DND-41 (cell line): ENCODE data around the gene RFFL.

Source experiments
- ATAC-seq: fragments of 200-7000 bp; cut with Tn5 transposase; 3 replicates; pipeline ENCODE4 v1.9.1; 2021; ENCODE audit warnings: low read depth; ENCODE audit not compliant: insufficient read depth
- DNase-seq: peaks from one replicate; pipeline ENCODE4 v3.0.0-alpha.2; 2020
- H2AFZ ChIP-seq: 2 replicates; pipeline ENCODE4 v1.6.0; 2012; ENCODE audit warnings: low read depth, low read length
- H3K27ac ChIP-seq: 2 replicates; pipeline ENCODE4 v1.5.1; 2012; ENCODE audit warnings: low read length, inconsistent platforms
- H3K27me3 ChIP-seq: fragments of 200-600 bp; sonication (generic); 2 replicates; pipeline ENCODE4 v1.6.0; 2012; ENCODE audit warnings: low read length, mild to moderate bottlenecking, inconsistent platforms; ENCODE audit not compliant: insufficient read depth, poor library complexity
- H3K36me3 ChIP-seq: 2 replicates; pipeline ENCODE4 v1.5.1; 2012; ENCODE audit warnings: low read length, inconsistent platforms; ENCODE audit not compliant: insufficient read depth
- H3K4me1 ChIP-seq: 2 replicates; pipeline ENCODE4 v1.5.1; 2012; ENCODE audit warnings: mild to moderate bottlenecking, low read length; ENCODE audit not compliant: insufficient read depth
- H3K4me2 ChIP-seq: 2 replicates; pipeline ENCODE4 v1.6.0; 2012; ENCODE audit warnings: mild to moderate bottlenecking, moderate library complexity, low read length, inconsistent platforms; ENCODE audit not compliant: insufficient read depth
- H3K4me3 ChIP-seq, 2 experiments: fragments of 200-600 bp in 1 of 2; shearing (Covaris generic) in 1 of 2; 2 replicates each; pipeline ENCODE4 v1.5.1; 2012 to 2016; ENCODE audit warnings: inconsistent platforms in 2 of 2, low read length in 2 of 2, mild to moderate bottlenecking in 2 of 2, low read depth in 1 of 2, moderate library complexity in 1 of 2
- H3K79me2 ChIP-seq: 2 replicates; pipeline ENCODE4 v1.6.0; 2012; ENCODE audit warnings: low read length, inconsistent platforms; ENCODE audit not compliant: insufficient read depth
- H3K9ac ChIP-seq: 2 replicates; pipeline ENCODE4 v1.6.0; 2012; ENCODE audit warnings: low read depth, mild to moderate bottlenecking, inconsistent platforms, low read length, moderate library complexity
- H3K9me3 ChIP-seq: 2 replicates; pipeline ENCODE4 v1.5.1; 2012; ENCODE audit warnings: low read length, moderate library complexity, mild to moderate bottlenecking, inconsistent platforms; ENCODE audit not compliant: insufficient read depth, severe bottlenecking
- H4K20me1 ChIP-seq: 2 replicates; pipeline ENCODE4 v1.6.0; 2012; ENCODE audit warnings: low read length; ENCODE audit not compliant: insufficient read depth
- EZH2 ChIP-seq: IDR thresholded peaks from 3 replicates; pipeline ENCODE4 v1.6.1; 2012; ENCODE audit warnings: borderline replicate concordance, low read depth, mild to moderate bottlenecking, moderate library complexity, low read length, inconsistent platforms; ENCODE audit not compliant: severe bottlenecking
- TF ChIP-seq, protein P1 (sequence below): IDR thresholded peaks from 2 replicates; pipeline ENCODE4 v1.5.1; 2012; ENCODE audit warnings: borderline replicate concordance, low read length, moderate library complexity, mild to moderate bottlenecking; ENCODE audit not compliant: poor library complexity, severe bottlenecking; ENCODE audit errors: extremely low read depth

Gene RFFL

DNA sequence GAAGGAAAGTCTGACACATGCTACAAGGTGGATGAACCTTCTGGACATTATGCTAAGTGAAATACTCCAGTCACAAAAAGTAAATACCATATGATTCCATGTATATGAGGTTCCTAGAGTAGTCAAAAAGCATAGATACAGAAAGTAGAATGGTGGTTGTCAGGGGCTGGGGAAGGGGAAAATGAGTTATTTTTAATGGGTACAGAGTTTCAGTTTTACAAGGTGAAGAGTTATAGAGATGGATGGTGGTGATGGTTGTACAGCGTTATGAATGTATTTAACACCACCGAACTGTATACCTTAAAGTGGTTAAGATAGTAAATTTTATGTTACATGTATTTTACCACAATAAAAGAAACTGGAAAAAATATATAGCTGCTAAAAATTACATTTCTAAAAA is 38.2 kb upstream of the RFFL start:
- TF ChIP-seq EZH2, result no peak
- TF ChIP-seq, protein P1, sequence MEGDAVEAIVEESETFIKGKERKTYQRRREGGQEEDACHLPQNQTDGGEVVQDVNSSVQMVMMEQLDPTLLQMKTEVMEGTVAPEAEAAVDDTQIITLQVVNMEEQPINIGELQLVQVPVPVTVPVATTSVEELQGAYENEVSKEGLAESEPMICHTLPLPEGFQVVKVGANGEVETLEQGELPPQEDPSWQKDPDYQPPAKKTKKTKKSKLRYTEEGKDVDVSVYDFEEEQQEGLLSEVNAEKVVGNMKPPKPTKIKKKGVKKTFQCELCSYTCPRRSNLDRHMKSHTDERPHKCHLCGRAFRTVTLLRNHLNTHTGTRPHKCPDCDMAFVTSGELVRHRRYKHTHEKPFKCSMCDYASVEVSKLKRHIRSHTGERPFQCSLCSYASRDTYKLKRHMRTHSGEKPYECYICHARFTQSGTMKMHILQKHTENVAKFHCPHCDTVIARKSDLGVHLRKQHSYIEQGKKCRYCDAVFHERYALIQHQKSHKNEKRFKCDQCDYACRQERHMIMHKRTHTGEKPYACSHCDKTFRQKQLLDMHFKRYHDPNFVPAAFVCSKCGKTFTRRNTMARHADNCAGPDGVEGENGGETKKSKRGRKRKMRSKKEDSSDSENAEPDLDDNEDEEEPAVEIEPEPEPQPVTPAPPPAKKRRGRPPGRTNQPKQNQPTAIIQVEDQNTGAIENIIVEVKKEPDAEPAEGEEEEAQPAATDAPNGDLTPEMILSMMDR, result no peak
- DNase-seq, result no peak
- H3K4me3 ChIP-seq, result no peak overlapping the region
- ATAC-seq, result no peak
- no peaks in the 10 kb centered on the region for H3K9me3 ChIP-seq
- H3K9ac ChIP-seq, result no peak overlapping the region
- H3K27ac ChIP-seq, result no peak overlapping the region
- H3K79me2 ChIP-seq, result no peaks in the 10 kb centered on the region
- no peaks in the 10 kb centered on the region for H3K4me1 ChIP-seq
- H3K4me2 ChIP-seq, result no peak overlapping the region
- H4K20me1 ChIP-seq, result no peaks in the 10 kb centered on the region
- H2AFZ ChIP-seq, result no peak overlapping the region
- H3K27me3 ChIP-seq, result no peaks in the 10 kb centered on the region
- peaks cover 79% of the 10 kb centered on the region for H3K36me3 ChIP-seq

- DNase-seq (no peak), ATAC-seq (no peak)
- Histone ChIP-seq H3K27ac (no peak overlapping the region), H4K20me1 (no peaks in the 10 kb centered on the region), H3K36me3 (peaks cover 78% of the 10 kb centered on the region), H2AFZ (no peak overlapping the region), H3K4me2 (no peak overlapping the region), H3K9me3 (no peaks in the 10 kb centered on the region), H3K9ac (no peak overlapping the region), H3K27me3 (no peaks in the 10 kb centered on the region), H3K4me1 (no peaks in the 10 kb centered on the region), H3K4me3 (no peak overlapping the region), H3K79me2 (no peaks in the 10 kb centered on the region)
- TF ChIP-seq, protein P1, result no peak
- TF ChIP-seq EZH2, result no peak
These were observed 37.5 kb upstream of the RFFL start for GRCh38 chr17:35101036-35101435.

- Histone ChIP-seq H3K4me1 (no peaks in the 10 kb centered on the region), H4K20me1 (no peaks in the 10 kb centered on the region), H3K27ac (no peak overlapping the region), H3K36me3 (peaks cover 67% of the 10 kb centered on the region), H3K4me3 (no peak overlapping the region), H3K4me2 (no peak overlapping the region), H2AFZ (no peak overlapping the region), H3K79me2 (no peaks in the 10 kb centered on the region), H3K9me3 (no peaks in the 10 kb centered on the region), H3K9ac (no peak overlapping the region), H3K27me3 (no peaks in the 10 kb centered on the region)
- TF ChIP-seq, protein P1, result no peak
- no peak for TF ChIP-seq EZH2
- ATAC-seq (no peak), DNase-seq (no peak)
These were observed 36.4 kb upstream of the RFFL start for GRCh38 chr17:35099908-35100307.

GRCh38 chr17:35097776-35098175 is 34.3 kb upstream of the RFFL start:
- no peak overlapping the region for H3K9ac ChIP-seq
- no peak overlapping the region for H3K4me3 ChIP-seq
- ATAC-seq (0 out of 3 replicates have a peak, but pooled peaks have one; percentile 10), DNase-seq (no peak)
- H4K20me1 ChIP-seq, result no peaks in the 10 kb centered on the region
- no peaks in the 10 kb centered on the region for H3K4me1 ChIP-seq
- H2AFZ ChIP-seq, result no peak overlapping the region
- no peaks in the 10 kb centered on the region for H3K27me3 ChIP-seq
- H3K36me3 ChIP-seq, result peaks cover 49% of the 10 kb centered on the region
- H3K4me2 ChIP-seq, result no peak overlapping the region
- TF ChIP-seq, protein P1, result no peak
- TF ChIP-seq EZH2, result no peak
- H3K27ac ChIP-seq, result 0 out of 2 replicates have a peak overlapping the region, but pooled peaks have one; percentile 22
- H3K9me3 ChIP-seq, result no peaks in the 10 kb centered on the region
- no peaks in the 10 kb centered on the region for H3K79me2 ChIP-seq
